Activated CD4-positive, alpha-beta memory T cell treated with anti-CD3 and anti-CD28 coated beads, Interleukin-2, amount 10 ng/mL, durations not matched to agents 7 days and 5 days (primary cell): ENCODE data around the gene PYCR2. TPM values are rescaled to one million over a fixed set of nuclear protein-coding genes. Genes with fewer than 3 reads are reported as not detected.
"Not testable (repeated sequence)": the region's sequence is repeated elsewhere in the genome, so short reads cannot be mapped to it uniquely, and the experiment has no call there.

Experiments
- CTCF ChIA-PET: fragments of 350-600 bp; sonication (Branson Sonifier 250); formaldehyde crosslinking; loops from one replicate; lab custom pipeline; 2021; ENCODE audit warnings: antibody characterized with exemption, inconsistent platforms; lab: Charles Lee
- POLR2A ChIA-PET: fragments of 350-600 bp; sonication (Branson Sonifier 250); formaldehyde crosslinking; loops from one replicate; lab custom pipeline; 2021; ENCODE audit warnings: antibody characterized with exemption; lab: Charles Lee
- DNase-seq: peaks from one replicate; pipeline ENCODE4 v3.0.0-alpha.2; 2020
- H3K27ac Mint-ChIP-seq: one replicate; pipeline ENCODE4 v1.8.0; 2021; ENCODE audit warnings: mild to moderate bottlenecking, mixed read lengths
- H3K27me3 Mint-ChIP-seq: one replicate; pipeline ENCODE4 v1.8.0; 2021; ENCODE audit warnings: mixed read lengths
- H3K36me3 Mint-ChIP-seq: one replicate; pipeline ENCODE4 v1.8.0; 2021; ENCODE audit warnings: low read depth, mixed read lengths
- H3K4me1 Mint-ChIP-seq: one replicate; pipeline ENCODE4 v1.8.0; 2021; ENCODE audit warnings: mixed read lengths
- H3K4me3 Mint-ChIP-seq: one replicate; pipeline ENCODE4 v1.8.0; 2021; ENCODE audit warnings: mild to moderate bottlenecking, mixed read lengths
- H3K9me3 Mint-ChIP-seq: one replicate; pipeline ENCODE4 v1.8.0; 2021; ENCODE audit warnings: mixed read lengths
- total RNA-seq, 2 experiments: library from RNA; stranded (reverse); gene quantifications; one replicate each; pipeline ENCODE4 v1.2.3, GENCODE V29; 2021

The PYCR2 gene
- total RNA-seq, 2 experiments from 2014 or later: 101 to 105 TPM

GRCh38 chr1:225940385-225941151 lies 16.5 kb upstream of the PYCR2 start:
- H3K4me1 Mint-ChIP-seq: peaks cover 11% of the 10 kb centered on the region
- no peak for DNase-seq
- H3K27me3 Mint-ChIP-seq: peaks cover 1% of the 10 kb centered on the region
- no peaks in the 10 kb centered on the region for H3K9me3 Mint-ChIP-seq
- no peaks in the 10 kb centered on the region for H3K36me3 Mint-ChIP-seq
- H3K27ac Mint-ChIP-seq: no peak overlapping the region
- ChIA-PET POLR2A (interaction anchor here (1.0 kb wide), 1 partner anchor 17 kb away, joined by 3 read pairs; the partner anchor contains the start of gene PYCR2), CTCF (no interaction called here)
- H3K4me3 Mint-ChIP-seq: no peak overlapping the region

- H3K4me1 Mint-ChIP-seq, POLR2A ChIA-PET, H3K9me3 Mint-ChIP-seq, H3K27me3 Mint-ChIP-seq, H3K4me3 Mint-ChIP-seq, H3K36me3 Mint-ChIP-seq, DNase-seq, CTCF ChIA-PET, H3K27ac Mint-ChIP-seq: not testable (repeated sequence)
Measured at GRCh38 chr1:225939939-225940310, 15.9 kb upstream of the PYCR2 start.

- H3K36me3 Mint-ChIP-seq, CTCF ChIA-PET, DNase-seq, H3K4me3 Mint-ChIP-seq, H3K9me3 Mint-ChIP-seq, H3K27me3 Mint-ChIP-seq, H3K27ac Mint-ChIP-seq, POLR2A ChIA-PET, H3K4me1 Mint-ChIP-seq: not testable (repeated sequence)
Measured at GRCh38 chr1:225939097-225939938, 15.3 kb upstream of the PYCR2 start.

- Mint-ChIP-seq H3K4me1 (no peaks in the 10 kb centered on the region), H3K27ac (no peak overlapping the region), H3K36me3 (no peaks in the 10 kb centered on the region), H3K27me3 (peaks cover 1% of the 10 kb centered on the region), H3K4me3 (no peak overlapping the region), H3K9me3 (no peaks in the 10 kb centered on the region)
- no peak for DNase-seq
- ChIA-PET POLR2A (interaction anchor here (0.8 to 1.6 kb wide), 3 partner anchors 13 to 160 kb away, joined by 3 to 4 read pairs (median 3); partner anchors contain the start of genes PYCR2 and SRP9), CTCF (interaction anchor here (0.6 to 1.2 kb wide), 4 partner anchors 8 to 49 kb away, joined by 3 to 4 read pairs (median 3); no protein-coding TSS in a partner anchor)
Measured at GRCh38 chr1:225937048-225937968, 13.3 kb upstream of the PYCR2 start.

GRCh38 chr1:225936523-225936922 lies 12.5 kb upstream of the PYCR2 start:
- POLR2A ChIA-PET: interaction anchor here (0.8 kb wide), 1 partner anchor 13 kb away, joined by 3 read pairs; the partner anchor contains the start of gene PYCR2

GRCh38 chr1:225936086-225936485 lies 12.0 kb upstream of the PYCR2 start:
- ChIA-PET POLR2A (interaction anchor here (0.8 kb wide), 1 partner anchor 12 kb away, joined by 3 read pairs; the partner anchor contains the start of gene PYCR2), CTCF (interaction anchor here (0.6 kb wide), 1 partner anchor 14 kb away, joined by 4 read pairs; no protein-coding TSS in a partner anchor)
- not testable (repeated sequence) for DNase-seq, H3K4me1 Mint-ChIP-seq, H3K36me3 Mint-ChIP-seq, H3K4me3 Mint-ChIP-seq, H3K27ac Mint-ChIP-seq, H3K9me3 Mint-ChIP-seq, H3K27me3 Mint-ChIP-seq

More at GRCh38 chr1:225936523-225936922, 12.5 kb upstream of the PYCR2 start:
- no peaks in the 10 kb centered on the region for H3K4me1 Mint-ChIP-seq
- no peak overlapping the region for H3K4me3 Mint-ChIP-seq
- no peak overlapping the region for H3K27ac Mint-ChIP-seq
- no peak for DNase-seq
- H3K36me3 Mint-ChIP-seq: no peaks in the 10 kb centered on the region
- H3K9me3 Mint-ChIP-seq: no peaks in the 10 kb centered on the region
- H3K27me3 Mint-ChIP-seq: peaks cover 1% of the 10 kb centered on the region
- CTCF ChIA-PET: interaction anchor here (0.6 to 1.2 kb wide), 3 partner anchors 13 to 25 kb away, joined by 3 to 4 read pairs (median 3); no protein-coding TSS in a partner anchor

- Mint-ChIP-seq H3K27me3 (no peaks in the 10 kb centered on the region), H3K36me3 (no peaks in the 10 kb centered on the region), H3K4me1 (no peaks in the 10 kb centered on the region), H3K9me3 (no peaks in the 10 kb centered on the region), H3K4me3 (no peak overlapping the region), H3K27ac (no peak overlapping the region)
- ChIA-PET CTCF (interaction anchor here (0.8 kb wide), 1 partner anchor 11 kb away, joined by 4 read pairs; the partner anchor contains the start of gene PYCR2), POLR2A (no interaction called here)
- DNase-seq: no peak
Measured at GRCh38 chr1:225934711-225935110, 10.7 kb upstream of the PYCR2 start.

- H3K27ac Mint-ChIP-seq: no peak overlapping the region
- H3K36me3 Mint-ChIP-seq: no peaks in the 10 kb centered on the region
- POLR2A ChIA-PET: interaction anchor here (0.5 to 1.7 kb wide), 2 partner anchors 9 to 141 kb away, joined by 5 read pairs; partner anchors contain the start of gene PYCR2
- H3K4me3 Mint-ChIP-seq: no peak overlapping the region
- CTCF ChIA-PET: interaction anchor here (1.1 kb wide), 1 partner anchor 11 kb away, joined by 3 read pairs; no protein-coding TSS in a partner anchor
- no peaks in the 10 kb centered on the region for H3K27me3 Mint-ChIP-seq
- DNase-seq: no peak
- no peaks in the 10 kb centered on the region for H3K9me3 Mint-ChIP-seq
- H3K4me1 Mint-ChIP-seq: peaks cover 11% of the 10 kb centered on the region
Measured at GRCh38 chr1:225933072-225933471, 9.0 kb upstream of the PYCR2 start.

- ChIA-PET CTCF (interaction anchor here (0.6 to 0.9 kb wide), 2 partner anchors 21 to 150 kb away, joined by 4 read pairs; no protein-coding TSS in a partner anchor), POLR2A (interaction anchor here (1.3 kb wide), 1 partner anchor 12 kb away, joined by 3 read pairs; no protein-coding TSS in a partner anchor)
- H3K27ac Mint-ChIP-seq: no peak overlapping the region
- no peak overlapping the region for H3K4me3 Mint-ChIP-seq
- DNase-seq: no peak
- H3K4me1 Mint-ChIP-seq: peaks cover 14% of the 10 kb centered on the region
- no peaks in the 10 kb centered on the region for H3K36me3 Mint-ChIP-seq
- no peaks in the 10 kb centered on the region for H3K9me3 Mint-ChIP-seq
- no peaks in the 10 kb centered on the region for H3K27me3 Mint-ChIP-seq
Measured at GRCh38 chr1:225931270-225932136, 7.5 kb upstream of the PYCR2 start.

- no peaks in the 10 kb centered on the region for H3K36me3 Mint-ChIP-seq
- H3K27ac Mint-ChIP-seq: no peak overlapping the region
- H3K4me1 Mint-ChIP-seq: peaks cover 14% of the 10 kb centered on the region
- H3K9me3 Mint-ChIP-seq: no peaks in the 10 kb centered on the region
- ChIA-PET POLR2A (interaction anchor here (1.3 kb wide), 1 partner anchor 11 kb away, joined by 3 read pairs; no protein-coding TSS in a partner anchor), CTCF (interaction anchor here (0.9 kb wide), 1 partner anchor 20 kb away, joined by 4 read pairs; no protein-coding TSS in a partner anchor)
- H3K27me3 Mint-ChIP-seq: no peaks in the 10 kb centered on the region
- H3K4me3 Mint-ChIP-seq: no peak overlapping the region
- no peak for DNase-seq
Measured at GRCh38 chr1:225930566-225930965, 6.5 kb upstream of the PYCR2 start.

GRCh38 chr1:225929462-225929861 lies 5.4 kb upstream of the PYCR2 start:
- not testable (repeated sequence) for H3K4me3 Mint-ChIP-seq
- peaks cover 19% of the 10 kb centered on the region for H3K4me1 Mint-ChIP-seq
- POLR2A ChIA-PET: interaction anchor here (1.0 to 2.0 kb wide), 3 partner anchors 47 to 461 kb away, joined by 3 to 5 read pairs (median 4); partner anchors contain the start of genes SRP9 and TMEM63A

More at GRCh38 chr1:225929462-225929861, 5.4 kb upstream of the PYCR2 start:
- H3K9me3 Mint-ChIP-seq, H3K27me3 Mint-ChIP-seq, DNase-seq, H3K36me3 Mint-ChIP-seq, H3K27ac Mint-ChIP-seq: not testable (repeated sequence)
- CTCF ChIA-PET: interaction anchor here (0.6 to 2.1 kb wide), 4 partner anchors 9 to 486 kb away, joined by 4 to 6 read pairs (median 4); no protein-coding TSS in a partner anchor
